Tibial nerve (tissue), 4 donors: Measurements from ENCODE around the gene C2. TPM values are rescaled to one million over a fixed set of nuclear protein-coding genes. Genes with fewer than 3 reads are reported as not detected.
A peak's percentile ranks its signal among the peaks of the same experiment; 100 is the strongest.
"Not testable (repeated sequence)": the region's sequence is repeated elsewhere in the genome, so short reads cannot be mapped to it uniquely, and the experiment has no call there.

Experiments used
- DNase-seq, 2 donors: peaks; one replicate each; pipeline ENCODE4 v3.0.0-alpha.2; 2019; ENCODE audit warnings: low spot score in 2 of 2
- H3K27ac ChIP-seq, 4 donors: fragments of 200-600 bp; sonication (generic) in 3 of 4; one replicate each; pipeline ENCODE4 v1.5.1; 2017 to 2019; ENCODE audit warnings: mild to moderate bottlenecking in 1 of 4
- H3K27me3 ChIP-seq, 2 donors: fragments of 200-600 bp; sonication (generic) in 1 of 2; one replicate each; pipeline versions ENCODE4 v1.5.1 to v1.6.0; 2017 to 2019
- H3K36me3 ChIP-seq, 3 donors: fragments of 200-600 bp; sonication (generic); one replicate each; pipeline ENCODE4 v1.5.1; 2018 to 2019
- H3K4me1 ChIP-seq, 4 donors: fragments of 200-600 bp; sonication (generic) in 3 of 4; one replicate each; pipeline ENCODE4 v1.5.1; 2017 to 2019
- H3K4me3 ChIP-seq, 4 donors: fragments of 200-600 bp; sonication (generic) in 3 of 4; one replicate each; pipeline ENCODE4 v1.5.1; 2017 to 2019; ENCODE audit warnings: mild to moderate bottlenecking in 1 of 4, moderate library complexity in 1 of 4
- H3K9me3 ChIP-seq, 4 donors: fragments of 200-600 bp; sonication (generic) in 3 of 4; one replicate each; pipeline ENCODE4 v1.5.1; 2017 to 2019
- EP300 ChIP-seq, 2 donors: sonication (generic); formaldehyde crosslinking; IDR thresholded peaks; one replicate each; pipeline ENCODE4 v1.6.1; 2017; ENCODE audit warnings: antibody characterized with exemption in 2 of 2, mild to moderate bottlenecking in 1 of 2
- POLR2A ChIP-seq, 2 donors: fragments of 450-650 bp; IDR thresholded peaks; one replicate each; pipeline ENCODE4 v1.6.1; 2017; ENCODE audit warnings: antibody characterized with exemption in 2 of 2, mild to moderate bottlenecking in 2 of 2, moderate library complexity in 2 of 2
- WGBS, 2 donors: methylation state at CpG; one replicate each; pipeline ENCODE4 v1.1.5; 2018; 5-methylcytosine and 5-hydroxymethylcytosine counted together
- total RNA-seq, 4 donors: library from RNA; depleted of rRNA; stranded (reverse); fragments of >200 nt; gene quantifications; one replicate each; pipeline ENCODE4 v1.1.0, GENCODE V29; 2016
- TF ChIP-seq, protein P1 (sequence below), 5 experiments: fragments of 200-600 bp in 3 of 5; fragments of 450-650 bp in 2 of 5; sonication (generic) in 3 of 5; IDR thresholded peaks; one replicate each; pipeline ENCODE4 v1.5.1; 2016 to 2019; ENCODE audit warnings: antibody characterized with exemption in 5 of 5, mild to moderate bottlenecking in 3 of 5, moderate library complexity in 2 of 5

The C2 gene
- total RNA-seq, 4 donors from 2014 or later: 4.6 to 17.4 (median 6.1) TPM

DNA sequence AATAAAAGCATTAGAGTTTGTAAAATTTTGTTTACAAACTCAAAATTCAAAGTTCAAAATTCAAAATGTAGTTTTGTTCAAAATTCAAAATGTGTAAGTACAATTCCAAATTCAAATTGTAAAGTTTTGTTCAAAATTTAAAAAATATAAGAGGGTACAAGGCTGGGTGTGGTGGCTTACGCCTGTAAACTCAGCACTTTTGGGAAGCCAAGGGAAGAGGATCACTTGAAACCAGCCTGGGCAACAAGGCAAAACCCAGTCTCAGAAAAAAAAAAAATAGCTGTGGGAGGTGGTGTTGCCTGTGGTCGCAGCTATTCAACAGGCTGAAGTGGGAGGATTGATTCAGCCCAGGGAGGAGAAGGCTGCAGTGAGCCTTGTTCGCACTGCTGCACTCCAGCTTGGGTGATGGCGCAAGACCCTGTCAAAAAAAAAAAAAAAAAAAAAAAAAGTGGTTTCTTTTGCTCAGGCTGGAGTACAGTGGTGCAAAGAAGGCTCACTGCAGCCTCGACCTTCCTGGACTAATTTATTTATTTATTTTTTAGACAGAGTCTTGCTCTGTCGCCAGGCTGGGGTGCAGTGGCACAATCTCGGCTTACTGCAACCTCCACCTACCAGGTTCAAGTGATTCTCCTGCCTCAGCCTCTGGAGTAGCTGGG is 20.2 kb upstream of the C2 start:
- no peaks in the 10 kb centered on the region for H3K36me3 ChIP-seq
- no peaks in the 10 kb centered on the region for H3K9me3 ChIP-seq
- no peak overlapping the region for H3K4me3 ChIP-seq
- H3K27me3 ChIP-seq: no peaks in the 10 kb centered on the region
- H3K4me1 ChIP-seq: peaks cover 0 to 19% (median 8%) of the 10 kb centered on the region in 4 donors
- H3K27ac ChIP-seq: no peak overlapping the region
- 46 to 52% methylated on average over 7 of the region's 7 CpGs for WGBS, 2 donors
- TF ChIP-seq POLR2A (IDR thresholded peaks at IDR 0.05): no peak
- TF ChIP-seq, protein P1, sequence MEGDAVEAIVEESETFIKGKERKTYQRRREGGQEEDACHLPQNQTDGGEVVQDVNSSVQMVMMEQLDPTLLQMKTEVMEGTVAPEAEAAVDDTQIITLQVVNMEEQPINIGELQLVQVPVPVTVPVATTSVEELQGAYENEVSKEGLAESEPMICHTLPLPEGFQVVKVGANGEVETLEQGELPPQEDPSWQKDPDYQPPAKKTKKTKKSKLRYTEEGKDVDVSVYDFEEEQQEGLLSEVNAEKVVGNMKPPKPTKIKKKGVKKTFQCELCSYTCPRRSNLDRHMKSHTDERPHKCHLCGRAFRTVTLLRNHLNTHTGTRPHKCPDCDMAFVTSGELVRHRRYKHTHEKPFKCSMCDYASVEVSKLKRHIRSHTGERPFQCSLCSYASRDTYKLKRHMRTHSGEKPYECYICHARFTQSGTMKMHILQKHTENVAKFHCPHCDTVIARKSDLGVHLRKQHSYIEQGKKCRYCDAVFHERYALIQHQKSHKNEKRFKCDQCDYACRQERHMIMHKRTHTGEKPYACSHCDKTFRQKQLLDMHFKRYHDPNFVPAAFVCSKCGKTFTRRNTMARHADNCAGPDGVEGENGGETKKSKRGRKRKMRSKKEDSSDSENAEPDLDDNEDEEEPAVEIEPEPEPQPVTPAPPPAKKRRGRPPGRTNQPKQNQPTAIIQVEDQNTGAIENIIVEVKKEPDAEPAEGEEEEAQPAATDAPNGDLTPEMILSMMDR (IDR thresholded peaks at IDR 0.05): no peak
- TF ChIP-seq EP300 (IDR thresholded peaks at IDR 0.05): no peak
- no peak for DNase-seq

DNA sequence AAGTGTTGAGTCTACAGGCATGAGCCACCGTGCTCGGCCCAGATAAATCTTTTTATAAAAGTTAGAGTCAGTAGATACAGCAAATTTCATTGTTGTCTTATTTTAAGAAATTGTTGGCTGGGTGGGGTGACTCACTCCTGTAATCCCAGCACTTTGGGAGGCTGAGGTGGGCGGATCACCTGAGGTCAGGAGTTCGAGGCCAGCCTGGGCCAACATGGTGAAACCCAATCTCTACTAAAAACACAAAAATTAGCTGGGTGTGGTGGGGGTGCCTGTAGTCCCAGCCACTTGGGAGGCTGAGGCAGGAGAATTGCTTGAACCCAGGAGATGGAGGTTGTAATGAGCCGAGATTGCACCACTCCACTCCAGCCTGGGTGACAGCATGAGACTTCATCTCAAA is 19.3 kb upstream of the C2 start:
- not testable (repeated sequence) for H3K27ac ChIP-seq, H3K9me3 ChIP-seq, H3K27me3 ChIP-seq, DNase-seq, H3K4me3 ChIP-seq, H3K36me3 ChIP-seq
- 84 to 88% methylated on average over 5 of the region's 5 CpGs for WGBS, 2 donors
- peaks cover 0 to 11% (median 1%) of the 10 kb centered on the region in 4 donors for H3K4me1 ChIP-seq

DNA sequence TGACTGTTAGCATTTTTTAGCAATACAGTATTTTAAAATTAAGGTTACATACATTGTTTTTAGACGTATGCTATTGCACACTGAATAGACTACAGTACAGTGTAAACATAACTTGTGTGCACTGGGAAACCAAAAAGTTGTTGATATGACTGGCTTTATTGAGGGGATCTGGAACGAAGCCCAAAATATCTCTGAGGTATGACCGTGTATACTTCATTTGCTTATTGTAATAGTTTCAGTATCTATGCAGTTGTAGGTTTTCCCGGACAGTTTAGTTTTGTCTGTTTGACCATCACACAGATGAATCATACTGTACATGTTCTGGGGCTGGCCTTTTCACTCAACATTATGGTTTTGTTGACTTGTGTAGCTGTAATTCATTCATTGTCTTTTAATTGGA is 18.7 kb upstream of the C2 start:
- Histone ChIP-seq H3K4me1 (peaks cover 0 to 5% (median 0%) of the 10 kb centered on the region in 4 donors), H3K9me3 (no peaks in the 10 kb centered on the region), H3K27ac (no peak overlapping the region), H3K27me3 (no peaks in the 10 kb centered on the region), H3K36me3 (no peaks in the 10 kb centered on the region), H3K4me3 (no peak overlapping the region)
- TF ChIP-seq POLR2A (IDR thresholded peaks at IDR 0.05) (no peak), EP300 (IDR thresholded peaks at IDR 0.05) (no peak)
- TF ChIP-seq, protein P1 (IDR thresholded peaks at IDR 0.05): no peak
- WGBS, 2 donors: 48 to 50% methylated on average over 4 of the region's 4 CpGs
- DNase-seq: no peak

- not testable (repeated sequence) for H3K27me3 ChIP-seq, H3K4me3 ChIP-seq, H3K27ac ChIP-seq, DNase-seq, H3K9me3 ChIP-seq, H3K4me1 ChIP-seq, H3K36me3 ChIP-seq
- WGBS, 2 donors: 65 to 74% methylated on average over 7 of the region's 7 CpGs
Measured at GRCh38 chr6:31909298-31909697, 18.2 kb upstream of the C2 start.

- Histone ChIP-seq H3K27ac (peak overlapping the region in 1 of 4 donors; percentile 46), H3K9me3 (no peaks in the 10 kb centered on the region), H3K4me3 (no peak overlapping the region), H3K36me3 (no peaks in the 10 kb centered on the region), H3K4me1 (peaks cover 0 to 4% (median 0%) of the 10 kb centered on the region in 4 donors), H3K27me3 (no peaks in the 10 kb centered on the region)
- no peak for TF ChIP-seq POLR2A (IDR thresholded peaks at IDR 0.05)
- TF ChIP-seq EP300 (IDR thresholded peaks at IDR 0.05): no peak
- TF ChIP-seq, protein P1 (IDR thresholded peaks at IDR 0.05): no peak
- WGBS, 2 donors: 73 to 79% methylated on average over 11 of the region's 11 CpGs
- DNase-seq: no peak
Measured at GRCh38 chr6:31911826-31912585, 15.5 kb upstream of the C2 start.

DNA sequence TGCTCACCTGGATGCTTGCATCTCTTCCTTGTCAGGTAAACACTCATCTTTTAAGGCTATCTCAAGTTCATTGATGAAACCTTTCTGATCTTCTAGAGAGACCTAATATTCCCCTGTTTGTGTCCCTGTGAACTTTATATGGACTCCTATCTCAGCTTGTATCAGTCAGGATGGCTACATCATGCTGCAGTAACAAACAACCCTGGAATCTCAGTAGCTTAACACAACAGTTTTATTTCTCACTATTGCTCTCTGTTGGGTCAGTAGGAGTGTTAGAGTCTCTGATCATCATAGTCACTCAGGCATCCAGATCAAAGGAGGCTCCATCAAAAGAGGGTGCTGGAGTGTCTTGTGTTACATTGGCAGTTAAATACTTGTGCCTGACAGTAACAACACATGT is 12.2 kb upstream of the C2 start:
- H3K27me3 ChIP-seq: no peaks in the 10 kb centered on the region
- H3K36me3 ChIP-seq: no peaks in the 10 kb centered on the region
- TF ChIP-seq, protein P1 (IDR thresholded peaks at IDR 0.05): no peak
- TF ChIP-seq POLR2A (IDR thresholded peaks at IDR 0.05) (no peak), EP300 (IDR thresholded peaks at IDR 0.05) (no peak)
- H3K9me3 ChIP-seq: no peaks in the 10 kb centered on the region
- no peak overlapping the region for H3K27ac ChIP-seq
- H3K4me3 ChIP-seq: no peak overlapping the region
- no peak for DNase-seq
- peaks cover 0 to 4% (median 0%) of the 10 kb centered on the region in 4 donors for H3K4me1 ChIP-seq
